GM19452 (cell line): ENCODE data around the gene GPHA2.

Experiments used
- ATAC-seq: cut with Tn5 transposase; IDR thresholded peaks from one replicate; pipeline ENCODE4 v1.9.1; 2021; ENCODE audit not compliant: unreplicated experiment

GPHA2 gene

GRCh38 chr11:64892838-64893193 lies 42.9 kb downstream of the GPHA2 start:
- ATAC-seq = no peak

DNA sequence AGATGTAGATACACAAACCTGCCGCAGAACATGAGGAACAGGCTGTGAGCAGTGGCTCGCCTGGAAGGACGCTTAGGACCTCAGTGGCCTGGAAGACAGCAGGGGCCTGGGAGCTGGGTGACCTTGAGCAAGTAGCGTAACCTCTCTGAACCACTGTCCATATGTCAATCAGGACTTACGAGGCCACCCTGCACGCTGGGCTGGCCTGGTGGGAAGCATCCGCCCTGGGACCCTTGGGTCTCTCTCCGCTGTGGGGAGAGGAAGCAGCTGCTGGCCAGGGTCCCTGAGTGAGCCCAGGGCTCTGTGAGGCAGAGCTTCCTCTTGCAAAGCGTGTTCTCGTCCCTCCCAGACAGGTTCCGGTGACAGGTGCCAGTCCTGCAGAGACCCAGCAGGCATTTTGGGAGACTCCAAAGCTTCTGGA lies 43.3 kb downstream of the GPHA2 start:
- ATAC-seq = no peak

DNA sequence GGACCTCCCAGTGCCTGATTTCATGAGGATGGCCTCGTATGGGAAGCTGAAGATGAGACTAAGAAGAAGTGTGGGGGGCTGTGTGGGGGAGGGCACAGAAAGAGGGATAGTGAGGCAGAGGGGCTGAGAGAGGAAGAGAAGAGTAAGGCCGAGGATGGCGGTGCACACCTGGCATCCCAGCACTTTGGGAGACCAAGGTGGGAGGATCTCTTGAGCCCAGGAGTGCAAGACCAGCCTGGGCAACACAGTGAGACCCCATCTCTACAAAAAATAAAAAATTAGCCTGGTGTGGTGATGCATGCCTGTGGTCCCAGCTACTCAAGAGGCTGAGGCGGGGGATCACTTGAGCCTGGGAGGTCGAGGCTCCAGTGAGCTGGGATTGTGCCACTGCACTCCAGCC lies 43.8 kb downstream of the GPHA2 start:
- no peak for ATAC-seq

DNA sequence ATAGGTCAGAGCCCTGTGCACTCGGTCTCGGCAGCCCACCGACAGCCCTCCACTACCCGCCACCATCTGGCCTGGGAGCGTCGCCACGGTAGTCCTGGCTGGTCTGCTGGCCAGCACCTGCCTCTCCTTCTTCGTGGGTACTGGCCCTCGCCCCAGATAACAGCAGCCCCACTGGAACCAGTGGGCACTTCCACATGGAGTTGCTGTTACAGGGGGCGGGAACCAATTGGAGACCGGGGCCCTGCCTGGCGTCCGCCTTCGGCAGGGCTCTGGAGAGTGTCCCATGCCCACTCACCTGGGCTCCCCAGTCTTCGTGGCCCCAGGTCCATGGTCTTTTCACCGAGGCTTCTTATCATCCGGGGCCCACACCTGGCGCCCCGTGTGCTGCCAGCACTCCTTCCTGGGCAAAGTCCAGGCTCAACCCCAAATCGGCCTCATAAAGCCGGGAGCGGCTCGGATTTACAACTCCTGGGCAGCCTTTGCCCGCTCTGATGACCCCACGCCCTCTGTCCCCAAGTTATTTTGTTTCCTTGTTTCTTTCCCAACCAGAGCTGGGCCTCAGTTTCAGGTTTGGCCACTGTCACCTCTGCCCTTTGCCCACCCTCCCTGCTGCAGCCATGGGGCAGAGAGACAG lies 44.4 kb downstream of the GPHA2 start:
- ATAC-seq = no peak

DNA sequence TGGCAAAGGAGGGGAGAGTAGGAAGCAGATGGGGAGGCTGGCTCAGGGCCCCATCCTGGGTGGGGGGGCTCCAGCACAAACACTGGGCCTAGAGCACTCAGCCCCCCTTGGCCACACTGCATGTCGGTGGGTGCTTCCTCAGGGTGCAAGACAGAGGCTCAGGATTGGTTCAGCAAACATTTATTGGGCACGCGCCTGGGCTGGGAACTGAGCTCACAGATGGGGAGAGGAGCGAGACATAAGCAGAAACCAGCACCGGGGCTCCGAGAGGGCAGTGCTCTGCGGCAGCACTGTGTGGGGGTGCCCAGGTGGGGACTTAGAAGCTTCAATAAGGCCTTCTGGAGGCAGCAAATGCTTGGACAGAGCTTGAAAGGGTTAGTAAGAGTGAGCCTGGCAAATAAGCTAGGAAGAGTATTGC lies 45.2 kb downstream of the GPHA2 start:
- no peak for ATAC-seq

- ATAC-seq = no peak
Observed at GRCh38 chr11:64888729-64889511, 46.8 kb downstream of the GPHA2 start.

DNA sequence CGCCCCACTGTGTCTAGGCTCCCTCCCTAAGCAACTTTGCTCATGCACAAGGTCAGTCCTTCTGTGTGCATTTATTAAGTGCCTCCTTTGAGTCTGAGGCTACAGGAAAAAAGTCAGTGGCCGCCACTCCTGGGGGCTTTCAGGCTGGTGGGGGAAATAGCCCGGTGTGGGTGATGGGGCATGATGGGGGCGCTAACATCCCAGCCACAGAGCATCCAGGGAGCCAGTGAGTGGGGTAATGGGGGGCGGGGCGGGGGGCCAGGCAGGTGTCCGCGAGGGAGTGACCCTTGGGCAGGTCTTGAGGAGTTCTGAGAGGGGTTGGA lies 47.3 kb downstream of the GPHA2 start:
- no peak for ATAC-seq

DNA sequence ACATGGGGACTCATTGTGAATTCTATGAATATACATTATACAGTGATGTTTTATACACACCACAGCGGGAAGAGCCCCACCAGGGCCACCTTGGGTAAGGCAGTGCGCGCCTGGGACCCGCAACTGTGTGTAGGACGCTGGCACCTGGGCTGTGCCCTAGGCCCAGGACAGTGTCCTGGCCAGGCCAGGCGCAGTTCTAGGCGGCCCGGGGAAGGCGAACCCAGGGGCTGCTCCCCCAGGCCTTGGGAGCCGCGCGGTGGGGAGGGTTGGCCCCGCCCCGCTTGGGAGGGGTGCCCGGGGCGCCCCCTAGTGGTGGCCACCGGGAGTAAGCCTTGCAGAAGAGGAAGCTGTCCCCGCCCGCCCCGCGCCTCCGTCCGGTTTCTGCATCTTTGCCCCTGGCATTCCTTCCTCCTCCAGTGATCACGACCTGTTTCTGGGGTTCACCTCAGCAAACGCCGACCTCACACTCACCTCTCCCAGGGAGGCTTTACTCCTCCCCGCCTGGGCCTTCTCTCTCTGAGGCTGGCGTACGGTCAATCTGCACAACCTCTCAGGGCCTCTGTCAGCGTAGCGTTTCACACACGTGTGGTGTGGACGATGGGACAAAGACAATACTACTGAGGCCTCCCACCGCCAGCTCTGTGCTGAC lies 47.8 kb downstream of the GPHA2 start:
- peak; percentile 66 for ATAC-seq

- ATAC-seq = no peak
Observed at GRCh38 chr11:64887234-64887756, 48.4 kb downstream of the GPHA2 start.

- ATAC-seq = no peak
Observed at GRCh38 chr11:64885367-64886286, 50.1 kb downstream of the GPHA2 start.
